ENCODE measurements around the gene G6PC2. TPM values are rescaled to one million over a fixed set of nuclear protein-coding genes. Genes with fewer than 3 reads are reported as not detected.

The G6PC2 gene
- total RNA-seq, 1 experiment from 2014 or later = not detected

DNA sequence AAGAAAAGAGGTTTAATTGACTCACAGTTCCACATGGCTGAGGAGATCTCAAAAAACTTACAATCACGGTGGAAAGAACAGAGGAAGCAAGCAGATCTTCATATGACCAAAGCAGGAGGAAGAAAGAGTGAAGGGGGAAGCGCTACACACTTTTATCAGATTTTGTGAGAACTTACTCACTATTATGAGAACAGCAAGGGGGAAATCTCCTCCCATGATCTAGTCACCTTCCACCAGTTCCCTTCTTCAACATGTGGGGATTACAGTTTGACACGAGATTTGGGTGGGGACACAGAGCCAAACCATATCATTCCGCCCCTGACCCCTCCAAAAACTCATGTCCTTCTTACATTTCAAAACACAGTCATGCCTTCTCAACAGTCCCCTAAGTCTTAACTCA, 54.2 kb downstream of the G6PC2 start:
- Histone ChIP-seq H3K4me3 (no peak overlapping the region), H3K27me3 (ENCODE audit: insufficient read depth, low read depth) (no peaks in the 10 kb centered on the region), H4K20me1 (ENCODE audit: insufficient read depth) (no peaks in the 10 kb centered on the region; the same call in 1 of the 2 replicates), H3F3A (ENCODE audit: insufficient read depth, low read depth) (no peaks in the 10 kb centered on the region), H3K27ac (no peak overlapping the region), H3K36me3 (ENCODE audit: low read depth) (no peaks in the 10 kb centered on the region), H3K4me1 (replicated peaks; ENCODE audit: insufficient read depth) (no peaks in the 10 kb centered on the region), H3K79me2 (ENCODE audit: low read depth) (no peaks in the 10 kb centered on the region), H2AFZ (no peak overlapping the region), H3K9me2 (ENCODE audit: insufficient read depth) (no peaks in the 10 kb centered on the region), H3K9me3 (ENCODE audit: insufficient read depth, low read depth) (no peaks in the 10 kb centered on the region), H3K4me2 (no peak overlapping the region)
- BruUV-seq (replicated peaks) = no TSS peak
- POLR2A ChIA-PET (ENCODE audit: unreplicated experiment) = no interaction called here
- CTCF ChIA-PET = no interaction called here
- TF ChIP-seq, protein P1, sequence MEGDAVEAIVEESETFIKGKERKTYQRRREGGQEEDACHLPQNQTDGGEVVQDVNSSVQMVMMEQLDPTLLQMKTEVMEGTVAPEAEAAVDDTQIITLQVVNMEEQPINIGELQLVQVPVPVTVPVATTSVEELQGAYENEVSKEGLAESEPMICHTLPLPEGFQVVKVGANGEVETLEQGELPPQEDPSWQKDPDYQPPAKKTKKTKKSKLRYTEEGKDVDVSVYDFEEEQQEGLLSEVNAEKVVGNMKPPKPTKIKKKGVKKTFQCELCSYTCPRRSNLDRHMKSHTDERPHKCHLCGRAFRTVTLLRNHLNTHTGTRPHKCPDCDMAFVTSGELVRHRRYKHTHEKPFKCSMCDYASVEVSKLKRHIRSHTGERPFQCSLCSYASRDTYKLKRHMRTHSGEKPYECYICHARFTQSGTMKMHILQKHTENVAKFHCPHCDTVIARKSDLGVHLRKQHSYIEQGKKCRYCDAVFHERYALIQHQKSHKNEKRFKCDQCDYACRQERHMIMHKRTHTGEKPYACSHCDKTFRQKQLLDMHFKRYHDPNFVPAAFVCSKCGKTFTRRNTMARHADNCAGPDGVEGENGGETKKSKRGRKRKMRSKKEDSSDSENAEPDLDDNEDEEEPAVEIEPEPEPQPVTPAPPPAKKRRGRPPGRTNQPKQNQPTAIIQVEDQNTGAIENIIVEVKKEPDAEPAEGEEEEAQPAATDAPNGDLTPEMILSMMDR (conservative IDR thresholded peaks at IDR 0.05) = no peak
- no peak for TF ChIP-seq EZH2 (IDR thresholded peaks at IDR 0.05; ENCODE audit: low read depth)
- no peak for DNase-seq
- intact Hi-C loops (cut with micrococcal nuclease; ENCODE audit: unreplicated experiment) = no loop called here

- CTCF ChIA-PET = no interaction called here
Observed at GRCh38 chr2:168956392-168956791, 55.3 kb downstream of the G6PC2 start.

More at GRCh38 chr2:168956392-168956791, 55.3 kb downstream of the G6PC2 start:
- Histone ChIP-seq H3K27me3 (ENCODE audit: insufficient read depth, low read depth) (no peaks in the 10 kb centered on the region), H3K79me2 (ENCODE audit: low read depth) (no peaks in the 10 kb centered on the region), H3K4me1 (replicated peaks; ENCODE audit: insufficient read depth) (no peaks in the 10 kb centered on the region), H4K20me1 (ENCODE audit: insufficient read depth) (no peaks in the 10 kb centered on the region; the same call in 1 of the 2 replicates), H3K4me3 (no peak overlapping the region), H3K9me2 (ENCODE audit: insufficient read depth) (no peaks in the 10 kb centered on the region), H2AFZ (no peak overlapping the region), H3K9me3 (ENCODE audit: insufficient read depth, low read depth) (no peaks in the 10 kb centered on the region), H3K36me3 (ENCODE audit: low read depth) (no peaks in the 10 kb centered on the region), H3K4me2 (no peak overlapping the region), H3F3A (ENCODE audit: insufficient read depth, low read depth) (no peaks in the 10 kb centered on the region), H3K27ac (no peak overlapping the region)
- intact Hi-C loops (cut with micrococcal nuclease; ENCODE audit: unreplicated experiment) = no loop called here
- BruUV-seq (replicated peaks) = no TSS peak
- POLR2A ChIA-PET (ENCODE audit: unreplicated experiment) = no interaction called here
- no peak for DNase-seq
- TF ChIP-seq, protein P1 (conservative IDR thresholded peaks at IDR 0.05) = no peak
- TF ChIP-seq EZH2 (IDR thresholded peaks at IDR 0.05; ENCODE audit: low read depth) = no peak

Other genes with a start within 250 kb of the G6PC2 start
- 0.48 and 0.68 TPM in 2 replicates for gene NOSTRIN, start 98.7 kb upstream of the G6PC2 start, total RNA-seq (2021)
- gene SPC25, start 10.9 kb upstream of the G6PC2 start, total RNA-seq (2021) = 20.0 and 20.7 TPM in 2 replicates
- gene ABCB11, start 130.0 kb downstream of the G6PC2 start, total RNA-seq (2021) = not detected in 2 replicates
- not detected in 2 replicates for gene DHRS9, start 168.3 kb downstream of the G6PC2 start, total RNA-seq (2021)